K562 (cell line): Measurements from ENCODE around the gene RNF121. TPM values are rescaled to one million over a fixed set of nuclear protein-coding genes. Genes with fewer than 3 reads are reported as not detected.
A peak's percentile ranks its signal among the peaks of the same experiment; 100 is the strongest.

Experiments
- ATAC-seq: fragments of 200-7000 bp; cut with Tn5 transposase; 3 replicates; pipeline ENCODE4 v1.9.1; 2020; ENCODE audit warnings: moderate library complexity
- BruUV-seq: library from RNA; stranded (reverse); fragments of 400-500 nt; replicated peaks from 2 replicates; lab custom pipeline; 2021; lab: Mats Ljungman, UMichigan
- CTCF ChIA-PET: fragments of 300-600 bp; formaldehyde crosslinking; extraction: SDS; loops from one replicate; lab custom pipeline; 2021; ENCODE audit warnings: low intra/inter-chr PET ratio; lab: Yijun Ruan, JAX
- POLR2A ChIA-PET: fragments of 300-600, 350-650 bp; sonication (Branson Sonifier 250); formaldehyde crosslinking; extraction: SDS; loops from one replicate; lab custom pipeline; 2021; ENCODE audit warnings: antibody characterized with exemption, inconsistent platforms; lab: Yijun Ruan, JAX
- DNase-seq, 4 experiments: peaks; one replicate each; pipeline versions ENCODE4 v3.0.0 to v3.0.0-alpha.2; 2011 to 2018; ENCODE audit warnings: low spot score in 3 of 4, mixed read lengths in 3 of 4; ENCODE audit errors: extremely low read depth in 1 of 4
- FAIRE-seq: peaks from 2 replicates; lab custom pipeline; 2011; peaks lifted over from hg19 to GRCh38; lab: Jason Lieb, UNC
- H2AFZ ChIP-seq: 2 replicates; pipeline ENCODE4 v1.6.0; 2011; ENCODE audit warnings: low read depth, low read length, control low read depth, inconsistent platforms
- H3K27ac ChIP-seq: fragments of 200-600 bp; 3 replicates; pipeline ENCODE4 v1.8.0; 2011; ENCODE audit warnings: low read depth, mild to moderate bottlenecking, control low read depth, inconsistent platforms, low read length, moderate library complexity, mixed read lengths; ENCODE audit errors: extremely low read depth
- H3K27me3 ChIP-seq, 2 experiments: fragments of 300-600 bp in 1 of 2; 2 replicates in 1 of 2; 3 replicates in 1 of 2; pipeline versions ENCODE4 v1.6.0 to v1.8.0; 2011; ENCODE audit warnings: inconsistent platforms in 2 of 2, low read length in 2 of 2, mild to moderate bottlenecking in 1 of 2, mixed read lengths in 1 of 2, moderate library complexity in 1 of 2; ENCODE audit not compliant: control insufficient read depth in 2 of 2, insufficient read depth in 2 of 2
- H3K36me3 ChIP-seq: fragments of 300-600 bp; 3 replicates; pipeline ENCODE4 v1.8.0; 2011; ENCODE audit warnings: mild to moderate bottlenecking, low read length, inconsistent platforms; ENCODE audit not compliant: control insufficient read depth, insufficient read depth
- H3K4me1 ChIP-seq, 2 experiments: fragments of 200-600 bp in 1 of 2; replicated peaks in 1 of 2; 2 replicates in 1 of 2; 3 replicates in 1 of 2; pipeline versions ENCODE4 v1.5.1 to v1.8.0; 2011; ENCODE audit warnings: inconsistent platforms in 2 of 2, low read length in 2 of 2, mild to moderate bottlenecking in 1 of 2, mixed read lengths in 1 of 2, moderate library complexity in 1 of 2; ENCODE audit not compliant: control insufficient read depth in 2 of 2, insufficient read depth in 2 of 2
- H3K4me2 ChIP-seq: 2 replicates; pipeline ENCODE4 v1.6.1; 2011; ENCODE audit warnings: low read length, control low read depth, inconsistent platforms, mixed read lengths; ENCODE audit not compliant: insufficient read depth
- H3K4me3 ChIP-seq: fragments of 200-600 bp; sonication (generic), shearing (Covaris generic); 2 replicates; pipeline ENCODE4 v1.5.1; 2016; ENCODE audit warnings: control low read depth, inconsistent platforms
- H3K79me2 ChIP-seq: fragments of 200-600 bp; 3 replicates; pipeline ENCODE4 v1.8.0; 2011; ENCODE audit warnings: low read length, inconsistent platforms; ENCODE audit not compliant: control insufficient read depth, insufficient read depth
- H3K9ac ChIP-seq, 2 experiments: 2 replicates each; pipeline versions ENCODE4 v1.6.0 to v1.6.1; 2011; ENCODE audit warnings: low read depth in 2 of 2, low read length in 2 of 2, control low read depth in 1 of 2, inconsistent platforms in 1 of 2, mild to moderate bottlenecking in 1 of 2, mixed read lengths in 1 of 2; ENCODE audit not compliant: insufficient read depth in 1 of 2
- H3K9me1 ChIP-seq: one replicate; pipeline ENCODE4 v1.6.0; 2011; ENCODE audit warnings: inconsistent platforms, mild to moderate bottlenecking, low read length, moderate library complexity; ENCODE audit not compliant: control insufficient read depth, insufficient read depth
- H3K9me3 ChIP-seq: replicated peaks from 2 replicates; pipeline ENCODE4 v1.5.1; 2011; ENCODE audit warnings: low read depth, low read length, inconsistent platforms; ENCODE audit not compliant: control insufficient read depth, insufficient read depth
- H4K20me1 ChIP-seq: replicated peaks from 2 replicates; pipeline ENCODE4 v1.6.1; 2011; ENCODE audit warnings: low read length, inconsistent platforms, mixed read lengths; ENCODE audit not compliant: control insufficient read depth, insufficient read depth
- ATF1 ChIP-seq, 2 experiments: fragments of 450-650 bp in 1 of 2; IDR thresholded peaks; 2 replicates each; pipeline ENCODE4 v1.6.1; 2016; ENCODE audit warnings: missing compliant biosample characterization in 1 of 2, missing genetic modification characterization in 1 of 2
- CHD4 ChIP-seq: fragments of 200-600 bp; sonication (generic); IDR thresholded peaks from 3 replicates; pipeline ENCODE4 v1.6.1; 2012; ENCODE audit warnings: low read depth, mild to moderate bottlenecking, mixed read lengths, low read length, inconsistent platforms; ENCODE audit not compliant: insufficient read depth, insufficient replicate concordance, poor library complexity, severe bottlenecking
- CREB1 ChIP-seq, 2 experiments: sonication (generic) in 1 of 2; formaldehyde crosslinking in 1 of 2; IDR thresholded peaks; 2 replicates each; pipeline versions ENCODE4 v1.6.1 to v1.8.0; 2012 to 2022; ENCODE audit warnings: inconsistent platforms in 1 of 2, mild to moderate bottlenecking in 1 of 2, missing genetic modification reagents in 1 of 2, moderate library complexity in 1 of 2
- E2F3 ChIP-seq: fragments of 250-450 bp; sonication (Bioruptor Pico); IDR thresholded peaks from 2 replicates; pipeline ENCODE4 v1.4.0; 2020; ENCODE audit warnings: mild to moderate bottlenecking
- ELF2 ChIP-seq: fragments of 250-450 bp; sonication (Bioruptor Pico); IDR thresholded peaks from 2 replicates; pipeline ENCODE4 v1.5.0; 2021; ENCODE audit warnings: mild to moderate bottlenecking
- HSF4 ChIP-seq: fragments of 250-450 bp; sonication (Bioruptor Pico); IDR thresholded peaks from 2 replicates; pipeline ENCODE4 v2.1.2; 2022; ENCODE audit warnings: mild to moderate bottlenecking, moderate library complexity, borderline replicate concordance
- IRF2 ChIP-seq: sonication (generic); formaldehyde crosslinking; IDR thresholded peaks from 2 replicates; pipeline ENCODE4 v1.8.1; 2022; ENCODE audit warnings: mild to moderate bottlenecking, missing genetic modification reagents
- IRF9 ChIP-seq: fragments of 450-650 bp; IDR thresholded peaks from 2 replicates; pipeline ENCODE4 v1.6.1; 2016; ENCODE audit warnings: missing biosample characterization, missing genetic modification characterization
- TARDBP ChIP-seq: fragments of 450-650 bp; IDR thresholded peaks from 2 replicates; pipeline ENCODE4 v1.6.1; 2016
- ZNF175 ChIP-seq: fragments of 200-800 bp; sonication (Bioruptor generic); IDR thresholded peaks from 2 replicates; pipeline ENCODE4 v1.6.1; 2016; ENCODE audit warnings: low read depth, mild to moderate bottlenecking, missing genetic modification characterization, missing compliant biosample characterization
- ZNF280B ChIP-seq: fragments of 250-450 bp; sonication (Bioruptor Pico); IDR thresholded peaks from 2 replicates; pipeline ENCODE4 v1.5.1; 2021; ENCODE audit warnings: mild to moderate bottlenecking
- ZNF398 ChIP-seq: fragments of 250-450 bp; sonication (Bioruptor Pico); IDR thresholded peaks from 2 replicates; pipeline ENCODE4 v1.8.0; 2021; ENCODE audit warnings: moderate library complexity, mild to moderate bottlenecking, inconsistent platforms
- ZNF695 ChIP-seq: fragments of 450-650 bp; formaldehyde crosslinking; IDR thresholded peaks from 2 replicates; pipeline ENCODE4 v1.4.0; 2020; ENCODE audit warnings: mild to moderate bottlenecking, moderate library complexity
- ZNF699 ChIP-seq: fragments of 250-450 bp; sonication (Bioruptor Pico); IDR thresholded peaks from 2 replicates; pipeline ENCODE4 v1.8.0; 2021; ENCODE audit warnings: mild to moderate bottlenecking, moderate library complexity; ENCODE audit not compliant: insufficient replicate concordance
- WGBS: fragments of 100-300 bp; shearing (Covaris generic); methylation state at CpG from one replicate; pipeline ENCODE4 v1.1.6; 2016; ENCODE audit warnings: low coverage, mixed read lengths; ENCODE audit not compliant: insufficient coverage; ENCODE audit errors: missing lambda C conversion rate; 5-methylcytosine and 5-hydroxymethylcytosine counted together
- in situ Hi-C: fragments of 300-500 bp; cut with MboI; formaldehyde crosslinking; loops from 4 replicates; pipeline ENCODE4 v1.15.0; 2018; ENCODE audit warnings: inconsistent platforms, mixed read lengths
- intact Hi-C: fragments of 100-400 bp; cut with micrococcal nuclease; formaldehyde crosslinking; loops from 2 replicates; pipeline ENCODE4 v1.14.2; 2022
- polyA plus RNA-seq, 8 experiments: library from polyadenylated mRNA; depleted of rRNA in 4 of 8; stranded (reverse) in 5 of 8; unstranded in 3 of 8; fragments of >200 nt; fragmentation: Nextera tagmentation in 2 of 8; fragmentation: Illumina TruSeq in 1 of 8; extraction: Ambion mirVana in 2 of 8; extraction: Trizol in 1 of 8; gene quantifications; 2 replicates each; pipeline versions ENCODE4 v1.2.1 to v1.2.3, GENCODE V29; 2011 to 2014; ENCODE audit warnings: inconsistent platforms in 1 of 8, missing spikeins in 1 of 8
- total RNA-seq, 7 experiments: library from RNA; depleted of rRNA in 6 of 7; stranded (reverse); fragments of >200 nt in 6 of 7; fragmentation: Illumina TruSeq in 2 of 7; extraction: Trizol in 2 of 7; gene quantifications; 2 replicates each; pipeline versions ENCODE4 v1.2.1 to v1.2.3, GENCODE V29; 2011 to 2021; ENCODE audit warnings: low replicate concordance in 1 of 7

The RNF121 gene
- total and polyA plus RNA-seq, 9 of the 15 experiments (the other 6 are each of a cell fraction or from before 2014, with no cell fraction given): 8.0 to 63.4 (median 20.5) TPM

- TF ChIP-seq ZNF398: no peak
- no peak for TF ChIP-seq ZNF699
Observed at GRCh38 chr11:72039856-72040401, 111.1 kb downstream of the RNF121 start (continued).

GRCh38 chr11:72040491-72041363 is 111.9 kb downstream of the RNF121 start:
- peak; percentile 79 to 88 (median 82) for DNase-seq
- peak overlapping the region; percentile 71 to 80 for H3K9ac ChIP-seq
- peaks cover 3% of the 10 kb centered on the region for H3K9me1 ChIP-seq
- BruUV-seq: no TSS peak
- 6% methylated on average over 20 of the region's 23 CpGs for WGBS
- in situ Hi-C loops: no loop called here
- no peaks in the 10 kb centered on the region for H3K9me3 ChIP-seq
- peak overlapping the region; percentile 88 for H3K4me2 ChIP-seq
- H3K4me3 ChIP-seq: peak overlapping the region; percentile 44
- CTCF ChIA-PET: no interaction called here
- intact Hi-C loops: loop anchor here (2.0 kb wide), 1 partner anchor 40 kb away; the partner anchor contains the start of genes LRRC51 and NUMA1
- H3K36me3 ChIP-seq: peaks cover 10% of the 10 kb centered on the region
- POLR2A ChIA-PET: interaction anchor here (0.6 to 2.0 kb wide), 9 partner anchors 8 to 97 kb away, joined by 3 to 5 read pairs (median 3); no protein-coding TSS in a partner anchor
- 0 out of 2 replicates have a peak, but pooled peaks cover 10% of the 10 kb centered on the region for H4K20me1 ChIP-seq
- FAIRE-seq: peak; percentile 82
- peaks cover 68% of the 10 kb centered on the region for H3K79me2 ChIP-seq
- peaks cover 26 to 30% of the 10 kb centered on the region in 2 experiments for H3K4me1 ChIP-seq
- peak overlapping the region; percentile 78 for H3K27ac ChIP-seq
- no peaks in the 10 kb centered on the region for H3K27me3 ChIP-seq
- ATAC-seq: peak; percentile 88
- peak overlapping the region; percentile 76 for H2AFZ ChIP-seq
- TF ChIP-seq CREB1 (IDR thresholded peaks at IDR 0.05) (peak; percentile 53; the same call in 1 of the 2 replicates), CREB1 (CRISPR knock-in tag; IDR thresholded peaks at IDR 0.05) (peak; percentile 32; the same call in 1 of the 2 replicates), ZNF175 (CRISPR knock-in tag) (no peak), IRF2 (CRISPR knock-in tag) (no peak), TARDBP (no peak), ZNF695 (CRISPR knock-in tag) (no peak), CHD4 (no peak), IRF9 (no peak), HSF4 (CRISPR knock-in tag) (no peak), E2F3 (CRISPR knock-in tag) (no peak), ZNF280B (CRISPR knock-in tag) (no peak), ELF2 (CRISPR knock-in tag) (no peak), ATF1 (CRISPR knock-in tag; IDR thresholded peaks at IDR 0.05) (no peak), ATF1 (tag; IDR thresholded peaks at IDR 0.05) (peak; percentile 84)
